GM19468 (cell line): ENCODE data around the gene FOXP1.

Experiments
- ATAC-seq: cut with Tn5 transposase; IDR thresholded peaks from one replicate; pipeline ENCODE4 v1.9.1; 2021; ENCODE audit warnings: mild to moderate bottlenecking, moderate library complexity, moderate number of reproducible peaks; ENCODE audit not compliant: unreplicated experiment; ENCODE audit errors: extremely low read depth

The FOXP1 gene

GRCh38 chr3:71414189-71414927 lies 169.2 kb downstream of the FOXP1 start:
- no peak for ATAC-seq

- no peak for ATAC-seq
These were observed 170.0 kb downstream of the FOXP1 start for GRCh38 chr3:71413572-71413971.

- ATAC-seq, result no peak
These were observed 174.2 kb downstream of the FOXP1 start for GRCh38 chr3:71409352-71409751.

GRCh38 chr3:71408903-71409302 lies 174.6 kb downstream of the FOXP1 start:
- no peak for ATAC-seq

- no peak for ATAC-seq
These were observed 175.7 kb downstream of the FOXP1 start for GRCh38 chr3:71407823-71408222.

GRCh38 chr3:71406972-71407810 lies 176.3 kb downstream of the FOXP1 start:
- ATAC-seq, result no peak

GRCh38 chr3:71402911-71403310 lies 180.6 kb downstream of the FOXP1 start:
- no peak for ATAC-seq

GRCh38 chr3:71402280-71402679 lies 181.2 kb downstream of the FOXP1 start:
- ATAC-seq, result no peak

GRCh38 chr3:71401695-71402231 lies 181.8 kb downstream of the FOXP1 start:
- ATAC-seq, result no peak

- no peak for ATAC-seq
These were observed 182.5 kb downstream of the FOXP1 start for GRCh38 chr3:71400986-71401451.

- no peak for ATAC-seq
These were observed 184.1 kb downstream of the FOXP1 start for GRCh38 chr3:71399478-71399877.

- ATAC-seq, result no peak
These were observed 185.2 kb downstream of the FOXP1 start for GRCh38 chr3:71398157-71398836.

- no peak for ATAC-seq
These were observed 185.8 kb downstream of the FOXP1 start for GRCh38 chr3:71397726-71398125.

- no peak for ATAC-seq
These were observed 186.5 kb downstream of the FOXP1 start for GRCh38 chr3:71397046-71397445.

- ATAC-seq, result no peak
These were observed 187.4 kb downstream of the FOXP1 start for GRCh38 chr3:71395927-71396695.

GRCh38 chr3:71395470-71395869 lies 188.1 kb downstream of the FOXP1 start:
- ATAC-seq, result no peak

GRCh38 chr3:71393745-71394144 lies 189.8 kb downstream of the FOXP1 start:
- no peak for ATAC-seq

GRCh38 chr3:71393093-71393492 lies 190.4 kb downstream of the FOXP1 start:
- ATAC-seq, result no peak

- peak; percentile 67 for ATAC-seq
These were observed 191.3 kb downstream of the FOXP1 start for GRCh38 chr3:71392251-71392650.

- no peak for ATAC-seq
These were observed 192.2 kb downstream of the FOXP1 start for GRCh38 chr3:71391361-71391760.
